Thymus (tissue), 11 donors: ENCODE data around the gene ANO3. TPM values are rescaled to one million over a fixed set of nuclear protein-coding genes. Genes with fewer than 3 reads are reported as not detected.

Source experiments
- DNase-seq, 9 donors: peaks; one replicate each; pipeline ENCODE4 v3.0.0-alpha.2; 2013; ENCODE audit warnings: low spot score in 9 of 9, low read depth in 6 of 9, missing footprints in 1 of 9
- H3K27ac ChIP-seq, 2 donors: one replicate each; pipeline ENCODE4 v1.5.1; 2013; ENCODE audit warnings: control low read depth in 1 of 2, low read depth in 1 of 2, low read length in 1 of 2, mild to moderate bottlenecking in 1 of 2, moderate library complexity in 1 of 2
- H3K27me3 ChIP-seq, 2 donors: one replicate each; pipeline ENCODE4 v1.5.1; 2013; ENCODE audit warnings: low read length in 1 of 2; ENCODE audit not compliant: control insufficient read depth in 2 of 2, insufficient read depth in 1 of 2
- H3K36me3 ChIP-seq, 2 donors: one replicate each; pipeline ENCODE4 v1.5.1; 2013; ENCODE audit warnings: low read length in 1 of 2, mild to moderate bottlenecking in 1 of 2, moderate library complexity in 1 of 2; ENCODE audit not compliant: control insufficient read depth in 2 of 2, insufficient read depth in 2 of 2
- H3K4me1 ChIP-seq, 2 donors: one replicate each; pipeline ENCODE4 v1.5.1; 2013; ENCODE audit warnings: low read length in 2 of 2; ENCODE audit not compliant: control insufficient read depth in 2 of 2, insufficient read depth in 2 of 2
- H3K4me3 ChIP-seq, 2 donors: one replicate each; pipeline ENCODE4 v1.5.1; 2013; ENCODE audit warnings: low read length in 2 of 2, control low read depth in 1 of 2, mild to moderate bottlenecking in 1 of 2
- H3K9me3 ChIP-seq, 2 donors: one replicate each; pipeline ENCODE4 v1.5.1; 2013; ENCODE audit warnings: low read length in 1 of 2, mild to moderate bottlenecking in 1 of 2; ENCODE audit not compliant: control insufficient read depth in 2 of 2, insufficient read depth in 1 of 2
- WGBS: extraction: QIAGEN DNeasy Blood & Tissue Kit; methylation state at CpG from one replicate; pipeline ENCODE4 v1.1.7; 2013; 5-methylcytosine and 5-hydroxymethylcytosine counted together
- polyA plus RNA-seq: library from polyadenylated mRNA; stranded (reverse); fragments of 200-250 nt; gene quantifications from one replicate; pipeline ENCODE4 v1.2.3, GENCODE V29; 2013
- total RNA-seq: library from RNA; stranded (reverse); fragments of 120-200 nt; gene quantifications from one replicate; pipeline ENCODE4 v1.2.4, GENCODE V29; 2013
- donor health status: healthy.

The ANO3 gene
- total and polyA plus RNA-seq, 2 donors: 0.09 to 0.25 TPM

DNA sequence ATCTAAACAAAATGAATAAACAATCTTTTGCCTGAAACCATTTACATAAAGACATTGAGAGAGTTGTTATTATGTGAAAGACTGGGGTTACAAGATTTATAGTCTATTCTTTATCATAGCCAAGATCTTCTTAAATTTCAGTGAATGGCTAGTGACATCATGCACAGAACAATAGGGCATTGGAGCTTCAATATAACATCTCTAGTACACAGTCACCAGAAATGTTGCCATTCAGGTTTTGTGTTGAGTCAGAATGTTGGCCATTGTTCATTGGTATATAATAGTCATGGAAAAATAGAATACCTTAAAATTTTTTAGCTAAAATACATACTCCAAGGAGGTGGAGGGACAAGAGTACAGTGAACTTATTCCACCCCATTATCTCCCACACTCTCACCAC lies 345.6 kb downstream of the ANO3 start:
- H3K27me3 ChIP-seq: no peaks in the 10 kb centered on the region
- no peak overlapping the region for H3K4me3 ChIP-seq
- no peak overlapping the region for H3K27ac ChIP-seq
- no peaks in the 10 kb centered on the region for H3K36me3 ChIP-seq
- no peaks in the 10 kb centered on the region for H3K4me1 ChIP-seq
- no peak for DNase-seq
- H3K9me3 ChIP-seq: no peaks in the 10 kb centered on the region

GRCh38 chr11:26687351-26687750 lies 355.4 kb downstream of the ANO3 start:
- no peak for DNase-seq
- no peak overlapping the region for H3K27ac ChIP-seq
- H3K9me3 ChIP-seq: no peaks in the 10 kb centered on the region
- no peak overlapping the region for H3K4me3 ChIP-seq
- H3K36me3 ChIP-seq: no peaks in the 10 kb centered on the region
- no peaks in the 10 kb centered on the region for H3K4me1 ChIP-seq
- WGBS: 88% methylated on average over 1 of the region's 1 CpG
- H3K27me3 ChIP-seq: no peaks in the 10 kb centered on the region

DNA sequence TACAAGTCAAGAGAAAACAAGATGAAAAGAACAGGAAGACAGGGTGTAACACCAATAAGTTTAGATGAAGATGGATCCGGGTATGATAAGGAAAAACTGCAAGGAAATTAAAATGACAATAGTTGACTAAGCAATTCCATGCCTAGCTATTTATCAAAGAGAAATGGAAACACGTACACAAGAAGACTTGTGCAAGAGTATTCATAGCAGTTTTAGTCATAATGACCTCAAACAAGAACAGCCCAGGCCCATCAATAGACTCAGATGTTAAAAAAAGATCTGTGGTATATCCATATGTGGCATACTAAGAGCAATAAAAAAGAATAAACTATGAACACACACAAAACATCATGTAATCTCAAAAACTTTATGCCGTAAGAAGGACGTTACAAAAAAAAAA lies 356.8 kb downstream of the ANO3 start:
- no peaks in the 10 kb centered on the region for H3K4me1 ChIP-seq
- WGBS: 88% methylated on average over 4 of the region's 4 CpGs
- H3K36me3 ChIP-seq: no peaks in the 10 kb centered on the region
- H3K27me3 ChIP-seq: no peaks in the 10 kb centered on the region
- DNase-seq: no peak
- H3K9me3 ChIP-seq: no peaks in the 10 kb centered on the region
- no peak overlapping the region for H3K27ac ChIP-seq
- no peak overlapping the region for H3K4me3 ChIP-seq

DNA sequence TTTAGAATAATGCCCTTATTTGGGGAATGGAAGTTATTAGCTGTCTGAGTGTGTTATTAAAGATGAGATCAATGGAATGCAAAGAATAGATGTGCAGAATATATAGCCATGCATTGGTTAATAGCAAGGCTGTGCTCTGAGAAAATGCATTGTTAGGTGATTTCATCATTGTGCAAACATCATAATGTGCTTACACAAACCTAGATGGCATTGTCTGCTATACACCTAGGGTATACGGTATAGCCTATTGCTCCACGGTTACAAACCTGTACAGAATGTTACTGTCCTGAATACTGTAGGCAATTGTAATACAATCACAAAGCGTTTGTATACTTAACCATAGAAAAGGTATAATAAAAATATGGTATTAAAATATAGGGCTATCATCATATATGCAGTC lies 364.4 kb downstream of the ANO3 start:
- H3K36me3 ChIP-seq: no peaks in the 10 kb centered on the region
- H3K27me3 ChIP-seq: no peaks in the 10 kb centered on the region
- DNase-seq: no peak
- H3K4me3 ChIP-seq: no peak overlapping the region
- WGBS: 92% methylated on average over 3 of the region's 3 CpGs
- H3K4me1 ChIP-seq: no peaks in the 10 kb centered on the region
- H3K9me3 ChIP-seq: no peaks in the 10 kb centered on the region
- no peak overlapping the region for H3K27ac ChIP-seq

DNA sequence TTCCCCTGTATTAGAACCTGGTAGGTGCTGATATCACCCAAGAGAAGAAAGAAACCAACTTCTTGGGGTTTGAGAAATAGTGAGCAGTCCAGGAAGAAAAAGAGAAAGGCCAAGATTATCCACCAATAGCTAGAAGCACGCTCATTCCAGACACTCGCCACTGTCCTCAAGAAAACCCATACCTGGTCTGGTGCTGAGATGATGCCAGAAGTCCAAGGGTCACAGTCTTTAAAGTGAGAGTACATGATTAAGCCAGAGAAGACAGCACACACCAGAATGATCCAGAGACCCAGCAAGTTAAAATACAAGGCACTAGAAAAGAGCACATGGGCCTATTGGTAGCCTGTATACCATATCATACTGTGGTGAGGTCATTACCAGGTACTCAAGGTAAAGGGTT lies 366.3 kb downstream of the ANO3 start:
- Histone ChIP-seq H3K36me3 (no peaks in the 10 kb centered on the region), H3K4me1 (no peaks in the 10 kb centered on the region), H3K27me3 (no peaks in the 10 kb centered on the region), H3K27ac (no peak overlapping the region), H3K9me3 (no peaks in the 10 kb centered on the region), H3K4me3 (no peak overlapping the region)
- WGBS: 90% methylated on average over 2 of the region's 2 CpGs
- DNase-seq: no peak

- WGBS: 67% methylated on average over 3 of the region's 3 CpGs
- H3K4me3 ChIP-seq: no peak overlapping the region
- no peak for DNase-seq
- no peaks in the 10 kb centered on the region for H3K36me3 ChIP-seq
- H3K27ac ChIP-seq: no peak overlapping the region
- H3K27me3 ChIP-seq: no peaks in the 10 kb centered on the region
- H3K9me3 ChIP-seq: no peaks in the 10 kb centered on the region
- H3K4me1 ChIP-seq: no peaks in the 10 kb centered on the region
These were observed 368.8 kb downstream of the ANO3 start for GRCh38 chr11:26700574-26701235.

- Histone ChIP-seq H3K4me1 (no peaks in the 10 kb centered on the region), H3K4me3 (no peak overlapping the region), H3K27me3 (no peaks in the 10 kb centered on the region), H3K27ac (peak overlapping the region in 1 of 2 donors; percentile 13), H3K36me3 (no peaks in the 10 kb centered on the region), H3K9me3 (no peaks in the 10 kb centered on the region)
- DNase-seq: no peak
These were observed 370.5 kb downstream of the ANO3 start for GRCh38 chr11:26702406-26702805.

DNA sequence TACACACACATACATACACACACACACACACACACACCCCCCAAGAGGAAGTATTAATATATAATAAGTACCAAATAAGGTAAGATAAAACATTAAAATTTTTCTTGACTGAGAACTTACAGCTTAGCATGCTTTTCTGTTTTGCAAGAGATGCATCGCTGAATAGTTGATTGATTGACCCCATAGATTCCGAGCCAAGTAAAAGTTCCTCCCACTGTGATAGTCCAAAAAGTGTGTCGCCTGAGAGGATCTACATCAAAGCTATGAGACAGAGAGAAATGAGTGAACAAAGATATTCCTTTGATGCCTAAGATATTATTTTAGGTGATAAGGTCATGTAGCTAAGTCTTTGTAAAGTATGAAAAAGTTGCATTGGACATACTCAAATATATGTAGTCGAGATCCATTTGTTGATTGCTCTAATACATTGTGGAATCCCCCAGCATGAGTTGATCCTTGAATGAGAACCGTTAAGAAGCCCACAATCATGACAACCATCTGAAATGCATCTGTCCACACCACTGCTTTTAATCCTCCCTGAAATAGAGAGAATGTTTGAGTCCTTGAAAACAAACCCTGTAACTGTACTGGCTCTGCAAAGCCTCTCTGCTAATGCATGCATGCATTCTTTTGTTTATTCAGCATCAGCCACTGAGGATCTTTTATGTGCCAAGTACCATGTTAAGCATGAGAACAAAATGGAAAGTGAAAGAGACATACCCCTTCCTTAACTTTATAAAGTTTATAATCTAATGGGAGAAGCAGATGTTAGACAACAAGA lies 371.7 kb downstream of the ANO3 start:
- no peaks in the 10 kb centered on the region for H3K9me3 ChIP-seq
- no peak overlapping the region for H3K27ac ChIP-seq
- H3K4me1 ChIP-seq: no peaks in the 10 kb centered on the region
- no peak overlapping the region for H3K4me3 ChIP-seq
- WGBS: 87% methylated on average over 5 of the region's 5 CpGs
- no peak for DNase-seq
- no peaks in the 10 kb centered on the region for H3K36me3 ChIP-seq
- H3K27me3 ChIP-seq: no peaks in the 10 kb centered on the region

GRCh38 chr11:26704249-26704648 lies 372.3 kb downstream of the ANO3 start:
- no peak overlapping the region for H3K27ac ChIP-seq
- H3K9me3 ChIP-seq: no peaks in the 10 kb centered on the region
- H3K36me3 ChIP-seq: no peaks in the 10 kb centered on the region
- WGBS: 93% methylated on average over 1 of the region's 1 CpG
- no peak for DNase-seq
- H3K4me1 ChIP-seq: no peaks in the 10 kb centered on the region
- no peaks in the 10 kb centered on the region for H3K27me3 ChIP-seq
- H3K4me3 ChIP-seq: no peak overlapping the region
